GM12878 (cell line): ENCODE results near the gene OSCP1. TPM values are rescaled to one million over a fixed set of nuclear protein-coding genes. Genes with fewer than 3 reads are reported as not detected.

Source experiments
- ATAC-seq: fragments of 200-7000 bp; cut with Tn5 transposase; 3 replicates; pipeline ENCODE4 v1.9.1; 2020; ENCODE audit warnings: mild to moderate bottlenecking, moderate library complexity
- BruUV-seq: library from RNA; stranded (reverse); fragments of 400-500 nt; replicated peaks from 2 replicates; lab custom pipeline; 2021; lab: Mats Ljungman, UMichigan
- CTCF ChIA-PET: fragments of 300-600 bp; sonication (Branson Sonifier 250); formaldehyde crosslinking; extraction: SDS; loops from one replicate; lab custom pipeline; 2021; ENCODE audit warnings: inconsistent platforms; lab: Yijun Ruan, JAX
- POLR2A ChIA-PET: fragments of 350-600 bp; formaldehyde crosslinking; extraction: SDS; loops from one replicate; lab custom pipeline; 2021; ENCODE audit warnings: inconsistent platforms; lab: Charles Lee
- RAD21 ChIA-PET: fragments of 300-600 bp; sonication (Branson Sonifier 250); formaldehyde crosslinking; loops from one replicate; lab custom pipeline; 2023; ENCODE audit warnings: antibody characterized with exemption; ENCODE audit not compliant: unreplicated experiment; lab: Charles Lee
- SMC1A ChIA-PET: fragments of 300-600 bp; sonication (Branson Sonifier 250); formaldehyde crosslinking; loops from one replicate; lab custom pipeline; 2023; ENCODE audit not compliant: unreplicated experiment, uncharacterized antibody; lab: Charles Lee
- DNase-seq: peaks from one replicate; pipeline ENCODE4 v3.0.0-alpha.2; 2011; ENCODE audit warnings: low read depth, low spot score
- FAIRE-seq: peaks from 3 replicates; lab custom pipeline; 2011; peaks lifted over from hg19 to GRCh38; lab: Jason Lieb, UNC
- H2AFZ ChIP-seq: 2 replicates; pipeline ENCODE4 v1.6.0; 2011; ENCODE audit warnings: low read depth, low read length, control low read depth; ENCODE audit not compliant: control insufficient read depth
- H3K27ac ChIP-seq: 2 replicates; pipeline ENCODE4 v1.5.1; 2011; ENCODE audit warnings: control low read depth; ENCODE audit not compliant: control insufficient read depth, insufficient read depth
- H3K27me3 ChIP-seq, 2 experiments: replicated peaks in 1 of 2; 2 replicates each; pipeline versions ENCODE4 v1.6.0 to v1.6.1; 2011; ENCODE audit warnings: low read length in 1 of 2; ENCODE audit not compliant: control insufficient read depth in 2 of 2, insufficient read depth in 2 of 2
- H3K36me3 ChIP-seq, 2 experiments: 2 replicates each; pipeline ENCODE4 v1.5.1; 2011; ENCODE audit warnings: low read length in 1 of 2; ENCODE audit not compliant: control insufficient read depth in 2 of 2, insufficient read depth in 2 of 2
- H3K4me1 ChIP-seq: 2 replicates; pipeline ENCODE4 v1.6.1; 2011; ENCODE audit warnings: mild to moderate bottlenecking, low read length, moderate library complexity, mixed read lengths; ENCODE audit not compliant: control insufficient read depth, insufficient read depth
- H3K4me2 ChIP-seq: 2 replicates; pipeline ENCODE4 v1.6.0; 2011; ENCODE audit warnings: control low read depth; ENCODE audit not compliant: control insufficient read depth, insufficient read depth
- H3K4me3 ChIP-seq: fragments of 200-600 bp; sonication (generic); 2 replicates; pipeline ENCODE4 v1.5.1; 2016
- H3K79me2 ChIP-seq: 2 replicates; pipeline ENCODE4 v1.6.0; 2011; ENCODE audit warnings: low read length; ENCODE audit not compliant: control insufficient read depth, insufficient read depth
- H3K9ac ChIP-seq: 2 replicates; pipeline ENCODE4 v1.8.0; 2011; ENCODE audit warnings: low read length, control low read depth, mixed read lengths; ENCODE audit not compliant: control insufficient read depth, insufficient read depth
- H3K9me3 ChIP-seq: replicated peaks from 3 replicates; pipeline ENCODE4 v1.5.1; 2011; ENCODE audit warnings: mild to moderate bottlenecking, low read length; ENCODE audit not compliant: control insufficient read depth, insufficient read depth
- H4K20me1 ChIP-seq: 2 replicates; pipeline ENCODE4 v1.6.0; 2011; ENCODE audit not compliant: control insufficient read depth, insufficient read depth
- CBFB ChIP-seq: IDR thresholded peaks from 2 replicates; pipeline ENCODE4 v1.6.1; 2016; ENCODE audit warnings: antibody characterized with exemption, low read depth
- CEBPZ ChIP-seq: fragments of 150-350 bp; IDR thresholded peaks from 2 replicates; pipeline ENCODE4 v1.6.1; 2016; ENCODE audit warnings: low read depth, low read length
- FOXK2 ChIP-seq: fragments of 450-650 bp; IDR thresholded peaks from 2 replicates; pipeline ENCODE4 v1.6.1; 2017; ENCODE audit warnings: mild to moderate bottlenecking, moderate library complexity
- HDAC2 ChIP-seq: fragments of 200-600 bp; sonication (generic); IDR thresholded peaks from 2 replicates; pipeline ENCODE4 v1.6.1; 2017
- HDGF ChIP-seq: fragments of 450-650 bp; IDR thresholded peaks from 2 replicates; pipeline ENCODE4 v1.6.1; 2016; ENCODE audit warnings: antibody characterized with exemption
- IKZF2 ChIP-seq, 2 experiments: fragments of 450-650 bp; IDR thresholded peaks; 2 replicates each; pipeline ENCODE4 v1.6.1; 2017; ENCODE audit warnings: mild to moderate bottlenecking in 2 of 2, moderate library complexity in 2 of 2
- MAX ChIP-seq: IDR thresholded peaks from 2 replicates; pipeline ENCODE4 v1.6.1; 2012; ENCODE audit warnings: low read depth, low read length, improper control_type of control experiment
- MTA3 ChIP-seq: IDR thresholded peaks from 2 replicates; pipeline ENCODE4 v1.6.1; 2012; ENCODE audit warnings: low read length, inconsistent platforms, borderline replicate concordance
- PAX5 ChIP-seq: IDR thresholded peaks from 2 replicates; pipeline ENCODE4 v1.6.1; 2011; ENCODE audit warnings: low read depth, low read length, borderline replicate concordance
- RELB ChIP-seq: fragments of 450-650 bp; IDR thresholded peaks from 2 replicates; pipeline ENCODE4 v1.6.1; 2017; ENCODE audit warnings: low read depth, mild to moderate bottlenecking, moderate library complexity
- YBX1 ChIP-seq: fragments of 450-650 bp; IDR thresholded peaks from 2 replicates; pipeline ENCODE4 v1.6.1; 2016; ENCODE audit warnings: antibody characterized with exemption
- ZBTB40 ChIP-seq: fragments of 450-650 bp; IDR thresholded peaks from 2 replicates; pipeline ENCODE4 v1.6.1; 2016; ENCODE audit warnings: mild to moderate bottlenecking, moderate library complexity, borderline replicate concordance
- WGBS: methylation state at CpG from one replicate; pipeline ENCODE4 v1.1.6; 2016; ENCODE audit warnings: low lambda C conversion rate; ENCODE audit not compliant: insufficient replicate concordance, insufficient coverage; ENCODE audit errors: missing lambda C conversion rate; 5-methylcytosine and 5-hydroxymethylcytosine counted together
- in situ Hi-C: fragments of 300-500 bp; cut with MboI; formaldehyde crosslinking; loops from 9 replicates; pipeline ENCODE4 v1.14.3; 2018; ENCODE audit warnings: mixed read lengths
- intact Hi-C: fragments of 100-400 bp; cut with micrococcal nuclease; formaldehyde crosslinking; loops from one replicate; pipeline ENCODE4 v1.14.2; 2022; ENCODE audit not compliant: unreplicated experiment
- polyA plus RNA-seq, 11 experiments: library from polyadenylated mRNA; depleted of rRNA in 4 of 11; unstranded in 6 of 11; stranded (reverse) in 5 of 11; fragments of >200 nt; fragmentation: Nextera tagmentation in 4 of 11; fragmentation: Illumina TruSeq in 1 of 11; extraction: Ambion mirVana in 4 of 11; extraction: Trizol in 1 of 11; gene quantifications; 1 replicate in 1 of 11; 2 replicates in 10 of 11; pipeline versions ENCODE4 v1.2.1 to v1.2.3, GENCODE V29; 2011 to 2016; ENCODE audit warnings: inconsistent platforms in 2 of 11, missing spikeins in 2 of 11, low read depth in 1 of 11
- total RNA-seq, 4 experiments: library from RNA; depleted of rRNA in 3 of 4; stranded (reverse); fragments of >200 nt in 3 of 4; fragmentation: Illumina TruSeq in 1 of 4; extraction: Trizol in 1 of 4; gene quantifications; 2 replicates each; pipeline versions ENCODE4 v1.2.1 to v1.2.3, GENCODE V29; 2013 to 2021

OSCP1 gene
- total and polyA plus RNA-seq, 10 of the 15 experiments (the other 5 are each of a cell fraction or from before 2014, with no cell fraction given): 1.8 to 5.9 (median 3.0) TPM

GRCh38 chr1:36389999-36390398 lies 60.3 kb downstream of the OSCP1 start:
- peak overlapping the region; percentile 82 for H3K4me2 ChIP-seq
- no peaks in the 10 kb centered on the region for H3K27me3 ChIP-seq
- ChIA-PET SMC1A (interaction anchor here (1.4 to 1.7 kb wide), 3 partner anchors 10 to 41 kb away, joined by 3 to 4 read pairs (median 4); no protein-coding TSS in a partner anchor), RAD21 (interaction anchor here (1.4 to 3.2 kb wide), 2 partner anchors 22 to 40 kb away, joined by 3 to 13 read pairs; no protein-coding TSS in a partner anchor), POLR2A (no interaction called here), CTCF (interaction anchor here (0.6 to 4.6 kb wide), 2 partner anchors 22 to 1135 kb away, joined by 3 to 35 read pairs; no protein-coding TSS in a partner anchor)
- DNase-seq: no peak
- H4K20me1 ChIP-seq: no peaks in the 10 kb centered on the region
- H3K27ac ChIP-seq: peak overlapping the region; percentile 99
- intact Hi-C loops: loop anchor here (10.0 kb wide), 2 partner anchors 165 to 235 kb away; partner anchors contain the start of genes MAP7D1 and THRAP3
- H3K4me3 ChIP-seq: no peak overlapping the region
- in situ Hi-C loops: no loop called here
- peak overlapping the region; percentile 37 for H3K9ac ChIP-seq
- no peaks in the 10 kb centered on the region; the same call in 2 of the 3 replicates for H3K9me3 ChIP-seq
- no TSS peak for BruUV-seq
- H3K4me1 ChIP-seq: peaks cover 61% of the 10 kb centered on the region
- TF ChIP-seq CBFB (no peak), ZBTB40 (no peak), IKZF2 (IDR thresholded peaks at IDR 0.05) (0 out of 4 replicates have a peak, but pooled peaks of 1 of the 2 experiments have one; percentile 15), HDGF (no peak), CEBPZ (no peak), HDAC2 (no peak), MAX (no peak), FOXK2 (no peak), RELB (peak; percentile 15; the same call in 1 of the 2 replicates), PAX5 (no peak), MTA3 (peak; percentile 55; the same call in 1 of the 2 replicates), YBX1 (no peak)
- FAIRE-seq: no peak
- H2AFZ ChIP-seq: no peak overlapping the region; the same call in 1 of the 2 replicates
- 47% methylated on average over 1 of the region's 1 CpG for WGBS
- no peak for ATAC-seq
- H3K79me2 ChIP-seq: peaks cover 13% of the 10 kb centered on the region
- peaks cover 0 to 15% of the 10 kb centered on the region in 2 experiments; a peak in 3 of 4 replicates for H3K36me3 ChIP-seq
